A549 (cell line): ENCODE data around the gene TBL1X.
A peak's percentile ranks its signal among the peaks of the same experiment; 100 is the strongest.

Experiments used
- CHD2 ChIP-seq: fragments of 150-350 bp; IDR thresholded peaks from 2 replicates; pipeline ENCODE4 v1.6.1; 2014; ENCODE audit warnings: low read length; ENCODE audit not compliant: partially characterized antibody
- CHD4 ChIP-seq: fragments of 200-600 bp; sonication (generic); IDR thresholded peaks from 2 replicates; pipeline ENCODE4 v1.6.1; 2016; ENCODE audit warnings: antibody characterized with exemption, mild to moderate bottlenecking, borderline replicate concordance
- JUNB ChIP-seq: fragments of >200 bp; sonication (Bioruptor Twin); formaldehyde crosslinking; IDR thresholded peaks from 2 replicates; pipeline ENCODE4 v1.6.1; 2016
- POLR2A ChIP-seq: IDR thresholded peaks from 2 replicates; pipeline ENCODE4 v1.6.1; 2012; ENCODE audit warnings: mild to moderate bottlenecking, low read length
- RCOR1 ChIP-seq: fragments of 150-350 bp; IDR thresholded peaks from 2 replicates; pipeline ENCODE4 v1.6.1; 2014; ENCODE audit warnings: antibody characterized with exemption, low read length, low read depth
- RFX5 ChIP-seq: fragments of 450-650 bp; IDR thresholded peaks from 2 replicates; pipeline ENCODE4 v1.7.1; 2014; ENCODE audit warnings: antibody characterized with exemption, mild to moderate bottlenecking, moderate library complexity
- SMC3 ChIP-seq: fragments of >200 bp; sonication (Bioruptor Twin); formaldehyde crosslinking; IDR thresholded peaks from 3 replicates; pipeline ENCODE4 v1.6.1; 2018; ENCODE audit warnings: inconsistent platforms
- TP53 ChIP-seq: fragments of 250-450 bp; sonication (Bioruptor Pico); IDR thresholded peaks from 2 replicates; pipeline ENCODE4 v1.5.0; 2021; ENCODE audit warnings: mild to moderate bottlenecking, moderate library complexity
- ZC3H11A ChIP-seq: fragments of 450-650 bp; IDR thresholded peaks from 2 replicates; pipeline ENCODE4 v1.6.1; 2014; ENCODE audit warnings: antibody characterized with exemption, mild to moderate bottlenecking
- ZFP36 ChIP-seq: fragments of 450-650 bp; IDR thresholded peaks from 2 replicates; pipeline ENCODE4 v1.6.1; 2014; ENCODE audit warnings: borderline replicate concordance; ENCODE audit not compliant: partially characterized antibody
- TF ChIP-seq, protein P1 (sequence below): fragments of >200 bp; sonication (Bioruptor Twin); formaldehyde crosslinking; IDR thresholded peaks from 3 replicates; pipeline ENCODE4 v1.5.1; 2016
- TF ChIP-seq, protein P2 (sequence below): fragments of 200-600 bp; sonication (generic); IDR thresholded peaks from 2 replicates; pipeline ENCODE4 v1.6.1; 2016; ENCODE audit warnings: antibody characterized with exemption, mild to moderate bottlenecking, moderate library complexity
- TF ChIP-seq, protein P3 (sequence below): IDR thresholded peaks from 2 replicates; pipeline ENCODE4 v1.6.1; 2012

DNA sequence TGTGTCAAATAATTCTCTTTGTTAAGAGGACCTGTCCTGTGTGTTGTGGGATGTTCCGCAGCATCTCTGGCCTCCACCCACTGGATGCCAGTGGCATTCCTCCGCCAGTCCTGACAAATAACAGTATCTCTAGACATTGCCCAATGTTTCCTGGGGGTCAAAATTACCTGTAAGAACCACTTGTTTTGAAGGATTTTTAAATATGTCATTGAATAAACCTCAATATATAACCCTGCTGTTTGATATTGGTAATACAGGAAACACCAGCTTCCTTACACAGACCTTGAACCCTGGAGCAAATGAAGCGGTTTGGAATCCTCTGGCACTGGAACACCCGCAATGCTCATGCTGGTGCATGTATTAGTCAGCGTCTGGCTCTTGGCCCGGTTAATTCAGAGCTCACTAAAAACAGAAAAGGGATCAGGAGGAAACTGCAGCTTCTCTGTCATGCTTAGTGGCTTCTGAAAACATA is 101.3 kb downstream of the TBL1X start:
- TF ChIP-seq, protein P1, sequence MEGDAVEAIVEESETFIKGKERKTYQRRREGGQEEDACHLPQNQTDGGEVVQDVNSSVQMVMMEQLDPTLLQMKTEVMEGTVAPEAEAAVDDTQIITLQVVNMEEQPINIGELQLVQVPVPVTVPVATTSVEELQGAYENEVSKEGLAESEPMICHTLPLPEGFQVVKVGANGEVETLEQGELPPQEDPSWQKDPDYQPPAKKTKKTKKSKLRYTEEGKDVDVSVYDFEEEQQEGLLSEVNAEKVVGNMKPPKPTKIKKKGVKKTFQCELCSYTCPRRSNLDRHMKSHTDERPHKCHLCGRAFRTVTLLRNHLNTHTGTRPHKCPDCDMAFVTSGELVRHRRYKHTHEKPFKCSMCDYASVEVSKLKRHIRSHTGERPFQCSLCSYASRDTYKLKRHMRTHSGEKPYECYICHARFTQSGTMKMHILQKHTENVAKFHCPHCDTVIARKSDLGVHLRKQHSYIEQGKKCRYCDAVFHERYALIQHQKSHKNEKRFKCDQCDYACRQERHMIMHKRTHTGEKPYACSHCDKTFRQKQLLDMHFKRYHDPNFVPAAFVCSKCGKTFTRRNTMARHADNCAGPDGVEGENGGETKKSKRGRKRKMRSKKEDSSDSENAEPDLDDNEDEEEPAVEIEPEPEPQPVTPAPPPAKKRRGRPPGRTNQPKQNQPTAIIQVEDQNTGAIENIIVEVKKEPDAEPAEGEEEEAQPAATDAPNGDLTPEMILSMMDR: no peak
- TF ChIP-seq, protein P2, sequence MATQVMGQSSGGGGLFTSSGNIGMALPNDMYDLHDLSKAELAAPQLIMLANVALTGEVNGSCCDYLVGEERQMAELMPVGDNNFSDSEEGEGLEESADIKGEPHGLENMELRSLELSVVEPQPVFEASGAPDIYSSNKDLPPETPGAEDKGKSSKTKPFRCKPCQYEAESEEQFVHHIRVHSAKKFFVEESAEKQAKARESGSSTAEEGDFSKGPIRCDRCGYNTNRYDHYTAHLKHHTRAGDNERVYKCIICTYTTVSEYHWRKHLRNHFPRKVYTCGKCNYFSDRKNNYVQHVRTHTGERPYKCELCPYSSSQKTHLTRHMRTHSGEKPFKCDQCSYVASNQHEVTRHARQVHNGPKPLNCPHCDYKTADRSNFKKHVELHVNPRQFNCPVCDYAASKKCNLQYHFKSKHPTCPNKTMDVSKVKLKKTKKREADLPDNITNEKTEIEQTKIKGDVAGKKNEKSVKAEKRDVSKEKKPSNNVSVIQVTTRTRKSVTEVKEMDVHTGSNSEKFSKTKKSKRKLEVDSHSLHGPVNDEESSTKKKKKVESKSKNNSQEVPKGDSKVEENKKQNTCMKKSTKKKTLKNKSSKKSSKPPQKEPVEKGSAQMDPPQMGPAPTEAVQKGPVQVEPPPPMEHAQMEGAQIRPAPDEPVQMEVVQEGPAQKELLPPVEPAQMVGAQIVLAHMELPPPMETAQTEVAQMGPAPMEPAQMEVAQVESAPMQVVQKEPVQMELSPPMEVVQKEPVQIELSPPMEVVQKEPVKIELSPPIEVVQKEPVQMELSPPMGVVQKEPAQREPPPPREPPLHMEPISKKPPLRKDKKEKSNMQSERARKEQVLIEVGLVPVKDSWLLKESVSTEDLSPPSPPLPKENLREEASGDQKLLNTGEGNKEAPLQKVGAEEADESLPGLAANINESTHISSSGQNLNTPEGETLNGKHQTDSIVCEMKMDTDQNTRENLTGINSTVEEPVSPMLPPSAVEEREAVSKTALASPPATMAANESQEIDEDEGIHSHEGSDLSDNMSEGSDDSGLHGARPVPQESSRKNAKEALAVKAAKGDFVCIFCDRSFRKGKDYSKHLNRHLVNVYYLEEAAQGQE: no peak
- TF ChIP-seq CHD2 (no peak), RCOR1 (no peak), CHD4 (no peak), TP53 (CRISPR knock-in tag) (no peak), ZC3H11A (no peak), POLR2A (no peak), JUNB (peak; percentile 32), RFX5 (no peak), SMC3 (0 out of 3 replicates have a peak, but pooled peaks have one; percentile 7), ZFP36 (no peak)
- TF ChIP-seq, protein P3, sequence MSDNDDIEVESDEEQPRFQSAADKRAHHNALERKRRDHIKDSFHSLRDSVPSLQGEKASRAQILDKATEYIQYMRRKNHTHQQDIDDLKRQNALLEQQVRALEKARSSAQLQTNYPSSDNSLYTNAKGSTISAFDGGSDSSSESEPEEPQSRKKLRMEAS: 0 out of 2 replicates have a peak, but pooled peaks have one; percentile 36
